PC-3 (cell line): ENCODE data around the gene ZNF573. TPM values are rescaled to one million over a fixed set of nuclear protein-coding genes. Genes with fewer than 3 reads are reported as not detected.

Experiments
- ATAC-seq: fragments of 200-7000 bp; cut with Tn5 transposase; 2 replicates; pipeline ENCODE4 v1.9.1; 2020; ENCODE audit warnings: mild to moderate bottlenecking, moderate library complexity
- BruUV-seq: library from RNA; stranded (reverse); fragments of 400-500 nt; replicated peaks from 2 replicates; lab custom pipeline; 2021; lab: Mats Ljungman, UMichigan
- CTCF ChIA-PET: fragments of 300-600 bp; sonication (Branson Sonifier 250); formaldehyde crosslinking; loops from one replicate; lab custom pipeline; 2022; ENCODE audit warnings: antibody characterized with exemption; lab: Charles Lee
- POLR2A ChIA-PET: fragments of 300-600 bp; sonication (Branson Sonifier 250); formaldehyde crosslinking; loops from one replicate; lab custom pipeline; 2022; ENCODE audit warnings: antibody characterized with exemption; ENCODE audit not compliant: unreplicated experiment; lab: Charles Lee
- DNase-seq: peaks from one replicate; pipeline ENCODE4 v3.0.0-alpha.2; 2015
- H2AFZ ChIP-seq: fragments of 300-600 bp; sonication (generic); 2 replicates; pipeline ENCODE4 v1.6.0; 2016; ENCODE audit warnings: antibody characterized with exemption, low read length
- H3F3A ChIP-seq: fragments of 300-600 bp; sonication (generic); one replicate; pipeline ENCODE4 v1.6.0; 2017; ENCODE audit warnings: antibody characterized with exemption, low read length, control low read depth, mild to moderate bottlenecking; ENCODE audit not compliant: unreplicated experiment
- H3K27ac ChIP-seq: fragments of 300-600 bp; sonication (generic); 2 replicates; pipeline ENCODE4 v1.5.1; 2016; ENCODE audit warnings: mild to moderate bottlenecking, low read length
- H3K27me3 ChIP-seq: fragments of 300-600 bp; sonication (generic); 2 replicates; pipeline ENCODE4 v1.6.1; 2016; ENCODE audit warnings: low read length, mixed read lengths
- H3K36me3 ChIP-seq: fragments of 300-600 bp; sonication (generic); 2 replicates; pipeline ENCODE4 v1.6.1; 2016; ENCODE audit warnings: low read depth, mixed run types, low read length, mixed read lengths
- H3K4me1 ChIP-seq: fragments of 300-600 bp; sonication (generic); 2 replicates; pipeline ENCODE4 v1.5.1; 2016; ENCODE audit warnings: low read length; ENCODE audit not compliant: insufficient read depth
- H3K4me2 ChIP-seq: fragments of 300-600 bp; sonication (generic); 2 replicates; pipeline ENCODE4 v1.6.0; 2016; ENCODE audit warnings: low read length
- H3K4me3 ChIP-seq: fragments of 300-600 bp; sonication (generic); 2 replicates; pipeline ENCODE4 v1.5.1; 2016; ENCODE audit warnings: mild to moderate bottlenecking, low read length, mixed read lengths
- H3K79me2 ChIP-seq: fragments of 300-600 bp; sonication (generic); 2 replicates; pipeline ENCODE4 v1.6.1; 2017; ENCODE audit warnings: low read length, mixed read lengths
- H3K9ac ChIP-seq: fragments of 300-600 bp; sonication (generic); 2 replicates; pipeline ENCODE4 v1.6.0; 2016; ENCODE audit warnings: mild to moderate bottlenecking, low read length
- H3K9me2 ChIP-seq: fragments of 300-600 bp; sonication (generic); replicated peaks from 2 replicates; pipeline ENCODE4 v1.6.1; 2016; ENCODE audit warnings: mixed run types, low read length, mixed read lengths
- H3K9me3 ChIP-seq: fragments of 300-600 bp; sonication (generic); 2 replicates; pipeline ENCODE4 v1.6.1; 2016; ENCODE audit warnings: low read length, mixed read lengths
- H4K20me1 ChIP-seq: fragments of 300-600 bp; sonication (generic); 2 replicates; pipeline ENCODE4 v1.6.1; 2016; ENCODE audit warnings: low read length, mixed read lengths
- CTCF ChIP-seq: fragments of 300-600 bp; sonication (generic); conservative IDR thresholded peaks from 2 replicates; pipeline ENCODE4 v1.5.1; 2017; ENCODE audit warnings: antibody characterized with exemption, low read depth, mild to moderate bottlenecking, low read length
- EZH2 ChIP-seq: fragments of 300-600 bp; sonication (generic); IDR thresholded peaks from one replicate; pipeline ENCODE4 v1.6.1; 2017; ENCODE audit warnings: antibody characterized with exemption, mild to moderate bottlenecking, low read length; ENCODE audit not compliant: unreplicated experiment
- EZH2phosphoT487 ChIP-seq: fragments of 300-600 bp; sonication (generic); IDR thresholded peaks from 2 replicates; pipeline ENCODE4 v1.6.1; 2018; ENCODE audit warnings: mild to moderate bottlenecking, antibody characterized with exemption, low read length, borderline replicate concordance
- intact Hi-C: fragments of 100-400 bp; cut with micrococcal nuclease; formaldehyde crosslinking; loops from 2 replicates; pipeline ENCODE4 v1.9.0; 2023
- total RNA-seq: library from RNA; depleted of rRNA; stranded (reverse); fragments of >200 nt; gene quantifications from 2 replicates; pipeline ENCODE4 v1.2.3, GENCODE V29; 2014

ZNF573 gene
- total RNA-seq, 1 experiment from 2014 or later, result 2.0 TPM

DNA sequence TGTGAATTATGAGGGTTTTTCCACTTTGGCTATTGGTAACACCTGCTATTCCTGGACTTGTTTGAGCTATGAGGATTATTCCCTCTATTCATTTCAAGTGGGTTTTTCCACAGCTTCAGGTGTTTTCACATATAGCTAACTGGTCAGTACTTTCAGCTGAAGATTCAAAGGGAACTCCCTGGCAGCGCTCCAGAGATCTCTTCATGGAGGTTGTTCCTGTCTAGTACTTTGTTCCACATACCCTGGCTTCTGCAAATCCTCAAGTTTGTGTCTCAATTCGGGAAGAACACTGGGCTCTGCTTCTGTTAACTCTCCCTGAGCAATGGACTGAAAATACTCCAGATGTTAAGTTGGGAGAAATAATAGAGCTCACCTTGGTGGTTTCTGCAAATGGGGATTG, 54.2 kb downstream of the ZNF573 start:
- CTCF ChIA-PET, result no interaction called here
- ATAC-seq (no peak), DNase-seq (no peak)
- Histone ChIP-seq H3K9ac (no peak overlapping the region), H3K9me3 (0 out of 2 replicates have a peak, but pooled peaks cover 4% of the 10 kb centered on the region), H2AFZ (no peak overlapping the region), H3K4me2 (no peak overlapping the region), H3F3A (no peaks in the 10 kb centered on the region), H3K27me3 (no peaks in the 10 kb centered on the region), H3K9me2 (no peaks in the 10 kb centered on the region), H3K27ac (no peak overlapping the region), H3K36me3 (no peaks in the 10 kb centered on the region), H3K79me2 (no peaks in the 10 kb centered on the region), H4K20me1 (no peaks in the 10 kb centered on the region), H3K4me1 (no peaks in the 10 kb centered on the region), H3K4me3 (no peak overlapping the region)
- intact Hi-C loops, result no loop called here
- no TSS peak for BruUV-seq
- no peak for TF ChIP-seq EZH2phosphoT487
- TF ChIP-seq EZH2, result no peak
- no peak for TF ChIP-seq CTCF
- POLR2A ChIA-PET, result no interaction called here

DNA sequence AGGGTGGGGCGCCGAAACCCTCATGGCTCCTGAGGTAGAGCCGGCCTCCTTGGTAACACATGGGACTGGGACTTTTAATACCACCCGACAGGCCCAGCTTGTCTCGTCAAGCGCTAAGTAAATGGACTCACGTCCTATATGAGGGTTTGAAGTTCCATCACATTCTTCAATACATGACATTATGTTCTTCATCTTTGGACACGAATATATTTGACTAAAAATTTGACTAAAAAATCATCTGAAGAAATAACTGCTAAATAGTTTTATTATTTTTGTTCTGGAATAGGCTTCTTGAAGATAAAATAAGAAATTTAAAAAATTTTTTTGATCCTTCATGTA, 59.5 kb downstream of the ZNF573 start:
- H3K9me3 ChIP-seq, result 0 out of 2 replicates have a peak, but pooled peaks cover 4% of the 10 kb centered on the region
- ChIA-PET CTCF (no interaction called here), POLR2A (no interaction called here)
- no peak overlapping the region for H3K27ac ChIP-seq
- H2AFZ ChIP-seq, result peak overlapping the region; percentile 90
- no peaks in the 10 kb centered on the region for H3K4me1 ChIP-seq
- peak overlapping the region; percentile 73 for H3K4me3 ChIP-seq
- DNase-seq (no peak), ATAC-seq (no peak)
- TF ChIP-seq EZH2 (no peak), EZH2phosphoT487 (no peak), CTCF (no peak)
- no TSS peak for BruUV-seq
- H3K4me2 ChIP-seq, result peak overlapping the region; percentile 82
- H3K27me3 ChIP-seq, result no peaks in the 10 kb centered on the region
- no peak overlapping the region for H3K9ac ChIP-seq
- no peaks in the 10 kb centered on the region for H3K9me2 ChIP-seq
- intact Hi-C loops, result no loop called here
- H4K20me1 ChIP-seq, result no peaks in the 10 kb centered on the region
- 0 out of 2 replicates have a peak, but pooled peaks cover 5% of the 10 kb centered on the region for H3K36me3 ChIP-seq
- H3F3A ChIP-seq, result no peaks in the 10 kb centered on the region
- no peaks in the 10 kb centered on the region for H3K79me2 ChIP-seq

DNA sequence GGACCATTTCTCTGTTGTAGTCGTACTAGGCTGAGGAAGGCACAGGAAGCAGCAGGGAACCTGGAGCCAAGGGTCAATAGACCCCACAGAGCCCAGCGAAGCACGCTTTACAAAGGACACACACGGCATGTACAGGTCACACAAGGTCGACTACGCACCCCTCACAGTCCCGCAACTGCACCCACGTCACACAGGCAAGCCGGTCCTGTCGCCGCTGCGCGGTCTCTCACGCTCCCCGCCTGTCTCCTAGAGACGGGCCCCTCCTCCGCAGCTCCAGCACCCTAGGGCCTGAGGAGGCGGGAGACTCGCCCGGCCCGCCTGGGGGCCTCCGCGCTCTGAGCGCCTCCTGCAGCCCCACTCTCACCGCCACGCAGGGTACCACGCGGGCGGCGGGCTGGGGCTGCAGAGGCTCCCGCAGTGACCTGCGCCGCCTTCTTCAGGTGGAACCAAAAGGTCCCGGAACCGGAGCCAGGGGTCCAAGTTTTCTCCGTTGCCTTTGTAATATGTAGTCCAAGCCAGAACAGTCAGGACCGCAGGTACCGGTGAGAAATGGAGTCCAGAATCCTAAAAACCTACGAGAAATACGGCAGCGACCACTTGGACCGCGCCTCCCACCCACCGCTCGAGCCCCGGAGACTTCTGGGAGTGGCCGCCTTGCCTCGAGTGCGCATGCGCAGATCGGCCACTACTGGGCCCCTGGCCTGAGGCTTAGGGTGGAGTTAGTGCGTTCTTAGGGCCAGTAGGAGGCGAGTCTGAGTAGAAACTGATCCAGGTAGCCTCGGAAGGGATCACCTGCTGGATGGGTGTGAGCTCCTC, 60.1 kb downstream of the ZNF573 start, which contains the start of gene ZNF607:
Gene ZNF607 (minus strand): TSS at position 651 of the 816 bp plus-strand sequence. CDS start 8,143 bp downstream, outside the sequence.
- H4K20me1 ChIP-seq, result no peaks in the 10 kb centered on the region
- H3K4me1 ChIP-seq, result no peaks in the 10 kb centered on the region
- H3K9ac ChIP-seq, result peak within 1 kb of the TSS; percentile 71
- H3K4me3 ChIP-seq, result peak within 1 kb of the TSS; percentile 73
- peaks cover 5% of the 10 kb centered on the region; the same call in 1 of the 2 replicates for H3K36me3 ChIP-seq
- peak within 1 kb of the TSS; percentile 82 for H3K4me2 ChIP-seq
- 0 out of 2 replicates have a peak, but pooled peaks cover 4% of the 10 kb centered on the region for H3K9me3 ChIP-seq
- TF ChIP-seq CTCF (peak; percentile 50), EZH2phosphoT487 (no peak), EZH2 (no peak)
- intact Hi-C loops, result no loop called here
- BruUV-seq, result TSS peak; percentile 56
- H2AFZ ChIP-seq, result peak within 1 kb of the TSS; percentile 90
- ChIA-PET POLR2A (no interaction called here), CTCF (no interaction called here)
- no peaks in the 10 kb centered on the region for H3K9me2 ChIP-seq
- peak; percentile 81 for DNase-seq
- no peaks in the 10 kb centered on the region for H3F3A ChIP-seq
- peak; percentile 81 for ATAC-seq
- no peaks in the 10 kb centered on the region for H3K79me2 ChIP-seq
- H3K27ac ChIP-seq, result no peak within 1 kb of the TSS
- H3K27me3 ChIP-seq, result no peaks in the 10 kb centered on the region
